Thoracic aorta (tissue), 2 donors: Measurements from ENCODE around the gene CLTA. TPM values are rescaled to one million over a fixed set of nuclear protein-coding genes. Genes with fewer than 3 reads are reported as not detected.
A peak's percentile ranks its signal among the peaks of the same experiment; 100 is the strongest.

Experiments
- ATAC-seq: fragments of 150-250 bp; one replicate; pipeline ENCODE4 v1.8.0; 2017; ENCODE audit warnings: low read depth; ENCODE audit not compliant: insufficient number of reproducible peaks, low FRiP score
- DNase-seq: peaks from one replicate; pipeline ENCODE4 v3.0.0-alpha.2; 2020; ENCODE audit warnings: low spot score
- H3K27ac ChIP-seq, 2 donors: fragments of 200-600 bp; sonication (generic); 1 replicate in 1 of 2; 2 replicates in 1 of 2; pipeline ENCODE4 v1.5.1; 2016; ENCODE audit warnings: mild to moderate bottlenecking in 2 of 2, moderate library complexity in 2 of 2
- H3K27me3 ChIP-seq: fragments of 200-600 bp; sonication (generic); replicated peaks from 2 replicates; pipeline ENCODE4 v1.6.0; 2016; ENCODE audit warnings: mild to moderate bottlenecking; ENCODE audit not compliant: insufficient read depth
- H3K36me3 ChIP-seq: fragments of 200-600 bp; sonication (generic); one replicate; pipeline ENCODE4 v1.5.1; 2016
- H3K4me1 ChIP-seq, 2 donors: fragments of 200-600 bp; sonication (generic); 1 replicate in 1 of 2; 2 replicates in 1 of 2; pipeline versions ENCODE4 v1.5.1 to v1.6.0; 2016; ENCODE audit warnings: low read depth in 2 of 2, mild to moderate bottlenecking in 1 of 2; ENCODE audit not compliant: control insufficient read depth in 1 of 2
- H3K4me3 ChIP-seq: fragments of 200-600 bp; sonication (generic); 2 replicates; pipeline ENCODE4 v1.5.1; 2016; ENCODE audit warnings: mild to moderate bottlenecking
- H3K9me3 ChIP-seq: fragments of 200-600 bp; sonication (generic); 2 replicates; pipeline ENCODE4 v1.5.1; 2016
- CTCF ChIP-seq: fragments of 200-600 bp; sonication (generic); IDR thresholded peaks from one replicate; pipeline ENCODE4 v1.5.1; 2019; ENCODE audit warnings: antibody characterized with exemption
- total RNA-seq, 2 donors: library from RNA; depleted of rRNA; stranded (reverse); fragments of >200 nt; gene quantifications; one replicate each; pipeline versions ENCODE4 v1.1.0 to v1.2.3, GENCODE V29; 2016

CLTA gene
- total RNA-seq, 2 donors from 2014 or later, result 127 to 145 TPM

- ATAC-seq, result no peak
- Histone ChIP-seq H3K4me1 (peaks cover 21 to 65% of the 10 kb centered on the region in 2 donors), H3K9me3 (no peaks in the 10 kb centered on the region), H3K27me3 (no peaks in the 10 kb centered on the region), H3K27ac (peak overlapping the region; percentile 75 to 77), H3K36me3 (no peaks in the 10 kb centered on the region), H3K4me3 (no peak overlapping the region)
- no peak for TF ChIP-seq CTCF
- no peak for DNase-seq
Observed at GRCh38 chr9:36163786-36164170, 26.9 kb upstream of the CLTA start.

- Histone ChIP-seq H3K27ac (peak overlapping the region; percentile 75 to 77), H3K27me3 (no peaks in the 10 kb centered on the region), H3K4me1 (peaks cover 19 to 59% of the 10 kb centered on the region in 2 donors), H3K36me3 (no peaks in the 10 kb centered on the region), H3K4me3 (no peak overlapping the region), H3K9me3 (no peaks in the 10 kb centered on the region)
- DNase-seq, result no peak
- ATAC-seq, result no peak
- no peak for TF ChIP-seq CTCF
Observed at GRCh38 chr9:36164372-36164771, 26.3 kb upstream of the CLTA start.

- Histone ChIP-seq H3K4me1 (peaks cover 17 to 53% of the 10 kb centered on the region in 2 donors), H3K27me3 (no peaks in the 10 kb centered on the region), H3K27ac (peak overlapping the region; percentile 75 to 77), H3K9me3 (no peaks in the 10 kb centered on the region), H3K36me3 (no peaks in the 10 kb centered on the region), H3K4me3 (no peak overlapping the region)
- ATAC-seq, result no peak
- no peak for TF ChIP-seq CTCF
- no peak for DNase-seq
Observed at GRCh38 chr9:36164989-36165388, 25.7 kb upstream of the CLTA start.

- Histone ChIP-seq H3K36me3 (no peaks in the 10 kb centered on the region), H3K4me1 (peaks cover 17 to 47% of the 10 kb centered on the region in 2 donors), H3K4me3 (peak overlapping the region; percentile 90), H3K27me3 (no peaks in the 10 kb centered on the region), H3K9me3 (no peaks in the 10 kb centered on the region), H3K27ac (peak overlapping the region; percentile 75 to 77)
- ATAC-seq (no peak), DNase-seq (no peak)
- no peak for TF ChIP-seq CTCF
Observed at GRCh38 chr9:36165826-36166167, 24.9 kb upstream of the CLTA start.

- peak overlapping the region; percentile 45 to 77 for H3K27ac ChIP-seq
- peak; percentile 58 for ATAC-seq
- TF ChIP-seq CTCF, result peak; percentile 86
- H3K4me3 ChIP-seq, result peak overlapping the region; percentile 90
- H3K36me3 ChIP-seq, result no peaks in the 10 kb centered on the region
- no peaks in the 10 kb centered on the region for H3K9me3 ChIP-seq
- H3K27me3 ChIP-seq, result no peaks in the 10 kb centered on the region
- peaks cover 17 to 42% of the 10 kb centered on the region in 2 donors for H3K4me1 ChIP-seq
- no peak for DNase-seq
Observed at GRCh38 chr9:36166168-36166927, 24.4 kb upstream of the CLTA start.
